K562 (cell line): ENCODE measurements around the gene TSGA10IP. TPM values are rescaled to one million over a fixed set of nuclear protein-coding genes. Genes with fewer than 3 reads are reported as not detected.

Experiments used
- COPS2 ChIP-seq: fragments of 450-650 bp; conservative IDR thresholded peaks from 2 replicates; pipeline ENCODE4 v1.6.1; 2016; ENCODE audit warnings: mild to moderate bottlenecking, moderate library complexity
- ELF1 ChIP-seq: fragments of 200-800 bp; sonication (Bioruptor generic); IDR thresholded peaks from 2 replicates; pipeline ENCODE4 v1.6.1; 2016; ENCODE audit warnings: missing genetic modification characterization, missing compliant biosample characterization
- MAFF ChIP-seq: IDR thresholded peaks from 2 replicates; pipeline ENCODE4 v1.6.1; 2012; ENCODE audit warnings: low read length, improper control_type of control experiment
- MEF2A ChIP-seq: IDR thresholded peaks from 2 replicates; pipeline ENCODE4 v1.6.1; 2011; ENCODE audit warnings: low read depth, mild to moderate bottlenecking, low read length, moderate library complexity; ENCODE audit not compliant: control insufficient read depth
- RB1 ChIP-seq: fragments of 450-650 bp; IDR thresholded peaks from 2 replicates; pipeline ENCODE4 v1.6.1; 2017; ENCODE audit warnings: low read depth, mild to moderate bottlenecking
- TCF7 ChIP-seq: sonication (generic); IDR thresholded peaks from 2 replicates; pipeline ENCODE4 v1.6.1; 2016; ENCODE audit warnings: antibody characterized with exemption, borderline replicate concordance
- XRCC3 ChIP-seq: fragments of 450-650 bp; IDR thresholded peaks from 2 replicates; pipeline ENCODE4 v1.6.1; 2017; ENCODE audit warnings: mild to moderate bottlenecking, moderate library complexity
- ZBTB11 ChIP-seq, 3 experiments: fragments of 200-800 bp in 1 of 3; fragments of 250-450 bp in 1 of 3; fragments of 450-650 bp in 1 of 3; sonication (Bioruptor Pico) in 1 of 3; sonication (Bioruptor generic) in 1 of 3; formaldehyde crosslinking in 1 of 3; IDR thresholded peaks; 2 replicates each; pipeline versions ENCODE4 v1.6.1 to v1.8.0; 2016 to 2022; ENCODE audit warnings: mild to moderate bottlenecking in 2 of 3, missing genetic modification characterization in 2 of 3, missing compliant biosample characterization in 1 of 3, moderate library complexity in 1 of 3
- ZBTB9 ChIP-seq: fragments of 450-650 bp; formaldehyde crosslinking; IDR thresholded peaks from 2 replicates; pipeline ENCODE4 v1.4.0; 2020; ENCODE audit warnings: mild to moderate bottlenecking, moderate library complexity
- ZNF263 ChIP-seq: sonication (generic); formaldehyde crosslinking; IDR thresholded peaks from 2 replicates; pipeline ENCODE4 v1.8.0; 2022; ENCODE audit warnings: mild to moderate bottlenecking, missing genetic modification reagents, borderline replicate concordance
- ZNF280A ChIP-seq: fragments of 450-650 bp; IDR thresholded peaks from 2 replicates; pipeline ENCODE4 v1.6.1; 2018; ENCODE audit warnings: mild to moderate bottlenecking, low read depth; ENCODE audit not compliant: partially characterized antibody
- ZNF511 ChIP-seq: sonication (generic); formaldehyde crosslinking; IDR thresholded peaks from 2 replicates; pipeline ENCODE4 v1.8.0; 2022; ENCODE audit warnings: mild to moderate bottlenecking, missing genetic modification reagents
- ZNF592 ChIP-seq: fragments of 450-650 bp; IDR thresholded peaks from 2 replicates; pipeline ENCODE4 v1.6.1; 2017; ENCODE audit warnings: antibody characterized with exemption, mild to moderate bottlenecking
- polyA plus RNA-seq, 8 experiments: library from polyadenylated mRNA; depleted of rRNA in 4 of 8; stranded (reverse) in 5 of 8; unstranded in 3 of 8; fragments of >200 nt; fragmentation: Nextera tagmentation in 2 of 8; fragmentation: Illumina TruSeq in 1 of 8; extraction: Ambion mirVana in 2 of 8; extraction: Trizol in 1 of 8; gene quantifications; 2 replicates each; pipeline versions ENCODE4 v1.2.1 to v1.2.3, GENCODE V29; 2011 to 2014; ENCODE audit warnings: inconsistent platforms in 1 of 8, missing spikeins in 1 of 8
- total RNA-seq, 7 experiments: library from RNA; depleted of rRNA in 6 of 7; stranded (reverse); fragments of >200 nt in 6 of 7; fragmentation: Illumina TruSeq in 2 of 7; extraction: Trizol in 2 of 7; gene quantifications; 2 replicates each; pipeline versions ENCODE4 v1.2.1 to v1.2.3, GENCODE V29; 2011 to 2021; ENCODE audit warnings: low replicate concordance in 1 of 7

Gene TSGA10IP
- total and polyA plus RNA-seq, 9 of the 15 experiments (the other 6 are each of a cell fraction or from before 2014, with no cell fraction given): not detected

GRCh38 chr11:65919141-65919572, 26.1 kb upstream of the TSGA10IP start, which contains the start of gene DRAP1 (continued):
- TF ChIP-seq ZBTB9 (CRISPR knock-in tag) (peak; percentile 48; the same call in 1 of the 2 replicates), ZNF280A (no peak), TCF7 (peak; percentile 78), MAFF (no peak), MEF2A (peak; percentile 33; the same call in 1 of the 2 replicates), ZNF592 (peak; percentile 62; the same call in 1 of the 2 replicates), ELF1 (0 out of 2 replicates have a peak, but pooled peaks have one; percentile 52), ZNF511 (CRISPR knock-in tag) (peak; percentile 74; the same call in 1 of the 2 replicates), RB1 (peak; percentile 100), XRCC3 (no peak), ZNF263 (peak; percentile 43; the same call in 1 of the 2 replicates), COPS2 (no peak), ZBTB11 (CRISPR knock-in tag; IDR thresholded peaks at IDR 0.05) (peak in 1 of 3 experiments; percentile 74; a peak in 1 of 6 replicates)
